HUES6 (cell line): Measurements from ENCODE around the gene MUSTN1.

Source experiments
- H3K27ac ChIP-seq: 2 replicates; pipeline ENCODE4 v1.7.0; 2013; ENCODE audit warnings: low read depth, mild to moderate bottlenecking, low read length, inconsistent platforms
- H3K27me3 ChIP-seq: 2 replicates; pipeline ENCODE4 v1.6.1; 2013; ENCODE audit warnings: low read length; ENCODE audit not compliant: control insufficient read depth, insufficient read depth
- H3K36me3 ChIP-seq: 2 replicates; pipeline ENCODE4 v1.6.1; 2013; ENCODE audit warnings: low read length; ENCODE audit not compliant: control insufficient read depth, insufficient read depth
- H3K4me1 ChIP-seq: 2 replicates; pipeline ENCODE4 v1.6.1; 2013; ENCODE audit warnings: low read length; ENCODE audit not compliant: control insufficient read depth, insufficient read depth
- H3K4me3 ChIP-seq: 2 replicates; pipeline ENCODE4 v1.5.1; 2013; ENCODE audit warnings: low read depth, low read length
- H3K9ac ChIP-seq: one replicate; pipeline ENCODE4 v1.6.1; 2013; ENCODE audit warnings: mild to moderate bottlenecking, low read length
- H3K9me3 ChIP-seq: 2 replicates; pipeline ENCODE4 v1.6.1; 2013; ENCODE audit warnings: low read depth, low read length; ENCODE audit not compliant: control insufficient read depth, insufficient read depth

The MUSTN1 gene

GRCh38 chr3:52792413-52792812 is 42.4 kb downstream of the MUSTN1 start:
- no peaks in the 10 kb centered on the region for H3K4me1 ChIP-seq
- H3K27me3 ChIP-seq = 0 out of 2 replicates have a peak, but pooled peaks cover 3% of the 10 kb centered on the region
- H3K36me3 ChIP-seq = no peaks in the 10 kb centered on the region
- H3K27ac ChIP-seq = no peak overlapping the region
- no peaks in the 10 kb centered on the region for H3K9me3 ChIP-seq
- no peak overlapping the region for H3K9ac ChIP-seq
- no peak overlapping the region for H3K4me3 ChIP-seq

- H3K4me1 ChIP-seq = no peaks in the 10 kb centered on the region
- no peak overlapping the region for H3K27ac ChIP-seq
Measured at GRCh38 chr3:52791928-52792327, 42.9 kb downstream of the MUSTN1 start.

GRCh38 chr3:52791366-52791765 is 43.5 kb downstream of the MUSTN1 start:
- H3K36me3 ChIP-seq = no peaks in the 10 kb centered on the region
- H3K27ac ChIP-seq = no peak overlapping the region
- H3K9me3 ChIP-seq = no peaks in the 10 kb centered on the region
- 0 out of 2 replicates have a peak, but pooled peaks cover 3% of the 10 kb centered on the region for H3K27me3 ChIP-seq
- no peaks in the 10 kb centered on the region for H3K4me1 ChIP-seq
- no peak overlapping the region for H3K4me3 ChIP-seq
- no peak overlapping the region for H3K9ac ChIP-seq

More at GRCh38 chr3:52791928-52792327, 42.9 kb downstream of the MUSTN1 start:
- no peak overlapping the region for H3K9ac ChIP-seq
- no peak overlapping the region for H3K4me3 ChIP-seq
- no peaks in the 10 kb centered on the region for H3K36me3 ChIP-seq
- 0 out of 2 replicates have a peak, but pooled peaks cover 3% of the 10 kb centered on the region for H3K27me3 ChIP-seq
- no peaks in the 10 kb centered on the region for H3K9me3 ChIP-seq

GRCh38 chr3:52790741-52791140 is 44.1 kb downstream of the MUSTN1 start:
- H3K9ac ChIP-seq = no peak overlapping the region
- H3K27me3 ChIP-seq = 0 out of 2 replicates have a peak, but pooled peaks cover 3% of the 10 kb centered on the region
- no peaks in the 10 kb centered on the region for H3K9me3 ChIP-seq
- no peaks in the 10 kb centered on the region for H3K36me3 ChIP-seq
- H3K4me3 ChIP-seq = no peak overlapping the region
- no peaks in the 10 kb centered on the region for H3K4me1 ChIP-seq
- no peak overlapping the region for H3K27ac ChIP-seq

GRCh38 chr3:52790337-52790736 is 44.5 kb downstream of the MUSTN1 start:
- 0 out of 2 replicates have a peak, but pooled peaks cover 3% of the 10 kb centered on the region for H3K27me3 ChIP-seq
- H3K9me3 ChIP-seq = no peaks in the 10 kb centered on the region
- H3K4me1 ChIP-seq = no peaks in the 10 kb centered on the region
- H3K9ac ChIP-seq = no peak overlapping the region
- H3K36me3 ChIP-seq = no peaks in the 10 kb centered on the region
- no peak overlapping the region for H3K27ac ChIP-seq
- no peak overlapping the region for H3K4me3 ChIP-seq

- 0 out of 2 replicates have a peak, but pooled peaks cover 3% of the 10 kb centered on the region for H3K27me3 ChIP-seq
- H3K27ac ChIP-seq = no peak overlapping the region
- no peak overlapping the region for H3K9ac ChIP-seq
- H3K9me3 ChIP-seq = no peaks in the 10 kb centered on the region
- H3K36me3 ChIP-seq = no peaks in the 10 kb centered on the region
- no peak overlapping the region for H3K4me3 ChIP-seq
- no peaks in the 10 kb centered on the region for H3K4me1 ChIP-seq
Measured at GRCh38 chr3:52789746-52790040, 45.1 kb downstream of the MUSTN1 start.

GRCh38 chr3:52788890-52789745 is 45.7 kb downstream of the MUSTN1 start:
- no peaks in the 10 kb centered on the region for H3K4me1 ChIP-seq
- H3K27me3 ChIP-seq = 0 out of 2 replicates have a peak, but pooled peaks cover 3% of the 10 kb centered on the region
- H3K27ac ChIP-seq = no peak overlapping the region
- no peaks in the 10 kb centered on the region for H3K9me3 ChIP-seq
- H3K4me3 ChIP-seq = no peak overlapping the region
- H3K36me3 ChIP-seq = no peaks in the 10 kb centered on the region
- no peak overlapping the region for H3K9ac ChIP-seq

GRCh38 chr3:52787672-52788625 is 46.9 kb downstream of the MUSTN1 start:
- H3K9me3 ChIP-seq = no peaks in the 10 kb centered on the region
- no peak overlapping the region for H3K4me3 ChIP-seq
- H3K27ac ChIP-seq = no peak overlapping the region
- no peaks in the 10 kb centered on the region for H3K4me1 ChIP-seq
- no peaks in the 10 kb centered on the region for H3K36me3 ChIP-seq
- H3K9ac ChIP-seq = no peak overlapping the region
- peaks cover 3% of the 10 kb centered on the region; the same call in 1 of the 2 replicates for H3K27me3 ChIP-seq

- H3K36me3 ChIP-seq = no peaks in the 10 kb centered on the region
Measured at GRCh38 chr3:52787246-52787645, 47.6 kb downstream of the MUSTN1 start.

GRCh38 chr3:52786330-52787215 is 48.2 kb downstream of the MUSTN1 start:
- H3K27me3 ChIP-seq = peaks cover 3% of the 10 kb centered on the region; the same call in 1 of the 2 replicates
- H3K4me3 ChIP-seq = no peak overlapping the region
- no peaks in the 10 kb centered on the region for H3K9me3 ChIP-seq
- H3K4me1 ChIP-seq = peaks cover 7% of the 10 kb centered on the region; the same call in 1 of the 2 replicates
- no peak overlapping the region for H3K9ac ChIP-seq
- no peak overlapping the region for H3K27ac ChIP-seq
- no peaks in the 10 kb centered on the region for H3K36me3 ChIP-seq

More at GRCh38 chr3:52787246-52787645, 47.6 kb downstream of the MUSTN1 start:
- Histone ChIP-seq H3K27me3 (peaks cover 3% of the 10 kb centered on the region; the same call in 1 of the 2 replicates), H3K9me3 (no peaks in the 10 kb centered on the region), H3K27ac (no peak overlapping the region), H3K4me3 (no peak overlapping the region), H3K9ac (no peak overlapping the region), H3K4me1 (peaks cover 2% of the 10 kb centered on the region; the same call in 1 of the 2 replicates)
